A549 (cell line): Measurements from ENCODE around the gene STYX.

ENCODE experiments used
- JUNB ChIP-seq: fragments of >200 bp; sonication (Bioruptor Twin); formaldehyde crosslinking; IDR thresholded peaks from 2 replicates; pipeline ENCODE4 v1.6.1; 2016
- KDM1A ChIP-seq: fragments of 200-600 bp; sonication (generic); IDR thresholded peaks from 2 replicates; pipeline ENCODE4 v1.6.1; 2016; ENCODE audit warnings: low read depth, mild to moderate bottlenecking
- REST ChIP-seq: fragments of 200-600 bp; sonication (generic); IDR thresholded peaks from 2 replicates; pipeline ENCODE4 v1.6.1; 2016; ENCODE audit warnings: antibody characterized with exemption, mild to moderate bottlenecking, moderate library complexity
- TF ChIP-seq, protein P1 (sequence below): fragments of >200 bp; sonication (Bioruptor Twin); formaldehyde crosslinking; IDR thresholded peaks from 3 replicates; pipeline ENCODE4 v1.5.1; 2016

- TF ChIP-seq, protein P1, sequence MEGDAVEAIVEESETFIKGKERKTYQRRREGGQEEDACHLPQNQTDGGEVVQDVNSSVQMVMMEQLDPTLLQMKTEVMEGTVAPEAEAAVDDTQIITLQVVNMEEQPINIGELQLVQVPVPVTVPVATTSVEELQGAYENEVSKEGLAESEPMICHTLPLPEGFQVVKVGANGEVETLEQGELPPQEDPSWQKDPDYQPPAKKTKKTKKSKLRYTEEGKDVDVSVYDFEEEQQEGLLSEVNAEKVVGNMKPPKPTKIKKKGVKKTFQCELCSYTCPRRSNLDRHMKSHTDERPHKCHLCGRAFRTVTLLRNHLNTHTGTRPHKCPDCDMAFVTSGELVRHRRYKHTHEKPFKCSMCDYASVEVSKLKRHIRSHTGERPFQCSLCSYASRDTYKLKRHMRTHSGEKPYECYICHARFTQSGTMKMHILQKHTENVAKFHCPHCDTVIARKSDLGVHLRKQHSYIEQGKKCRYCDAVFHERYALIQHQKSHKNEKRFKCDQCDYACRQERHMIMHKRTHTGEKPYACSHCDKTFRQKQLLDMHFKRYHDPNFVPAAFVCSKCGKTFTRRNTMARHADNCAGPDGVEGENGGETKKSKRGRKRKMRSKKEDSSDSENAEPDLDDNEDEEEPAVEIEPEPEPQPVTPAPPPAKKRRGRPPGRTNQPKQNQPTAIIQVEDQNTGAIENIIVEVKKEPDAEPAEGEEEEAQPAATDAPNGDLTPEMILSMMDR = no peak
- TF ChIP-seq REST (no peak), JUNB (no peak), KDM1A (no peak)
Observed at GRCh38 chr14:52741865-52742264, 11.9 kb downstream of the STYX start.
